Measurements from ENCODE around the gene PPM1K.
A peak's percentile ranks its signal among the peaks of the same experiment; 100 is the strongest.
"Not testable (repeated sequence)": the region's sequence is repeated elsewhere in the genome, so short reads cannot be mapped to it uniquely, and the experiment has no call there.

PPM1K gene
- 14.4 to 195 (median 49.5) reads per million in 18 experiments for total RNA-seq

GRCh38 chr4:88284439-88285234 lies at the start of gene PPM1K:
Gene PPM1K, minus strand, starts transcription at chr4:88284561. Its CDS starts 5,978 bp downstream, at chr4:88278583.
- DNase-seq, result peak; percentile 99 to 100

- DNase-seq, result no peak
These were observed 49.5 kb upstream of the PPM1K start for GRCh38 chr4:88333741-88334405.

DNA sequence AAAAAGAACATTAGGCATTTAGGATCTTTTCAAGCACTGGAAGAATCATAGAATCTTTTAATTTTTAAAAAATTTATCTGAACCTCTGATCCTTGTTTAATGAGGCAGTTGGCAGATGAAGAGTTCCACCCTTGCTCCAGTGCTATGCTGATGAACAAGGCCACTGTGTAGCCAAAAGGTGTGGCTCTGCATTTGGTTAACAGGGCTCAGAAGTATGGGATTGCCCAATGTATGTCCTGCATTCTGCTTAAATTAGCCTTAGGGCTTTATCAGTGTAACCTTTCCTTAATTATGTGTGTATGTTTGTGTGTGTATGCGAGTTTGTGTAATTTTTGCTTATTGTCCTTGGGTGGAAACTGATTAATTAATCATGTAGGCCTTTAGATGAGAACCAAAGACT lies 43.3 kb upstream of the PPM1K start:
- DNase-seq, result no peak

GRCh38 chr4:88320780-88321373 lies 36.5 kb upstream of the PPM1K start:
- DNase-seq, result peak; percentile 85 to 87

DNA sequence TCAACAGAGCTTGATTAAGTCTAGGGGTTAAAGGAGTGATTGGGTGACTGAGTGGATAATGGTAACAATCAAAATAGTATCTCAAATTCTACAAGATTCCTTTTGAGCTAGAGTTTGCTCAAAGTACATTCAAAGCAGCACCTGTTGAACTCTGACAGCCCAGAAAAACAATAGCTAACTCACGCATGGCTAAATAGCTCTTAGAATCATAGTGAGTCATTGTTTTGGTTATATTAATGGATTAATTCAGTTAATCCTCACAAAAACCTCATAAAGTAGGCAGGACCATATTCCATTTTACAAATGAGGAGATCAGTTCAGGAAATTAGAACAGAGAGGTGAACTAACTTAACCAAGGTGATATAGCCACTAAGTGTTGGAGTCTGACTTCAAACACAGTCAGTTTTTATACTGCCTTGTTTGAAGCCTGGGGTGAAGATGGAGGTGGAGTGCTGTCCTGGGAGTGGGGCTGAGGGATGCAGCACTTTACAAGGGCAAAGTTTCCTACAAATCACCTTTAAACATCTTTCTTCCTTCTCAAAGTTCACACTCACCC lies 35.9 kb upstream of the PPM1K start:
- no peak for DNase-seq

GRCh38 chr4:88318751-88319350 lies 34.5 kb upstream of the PPM1K start:
- DNase-seq, result no peak

DNA sequence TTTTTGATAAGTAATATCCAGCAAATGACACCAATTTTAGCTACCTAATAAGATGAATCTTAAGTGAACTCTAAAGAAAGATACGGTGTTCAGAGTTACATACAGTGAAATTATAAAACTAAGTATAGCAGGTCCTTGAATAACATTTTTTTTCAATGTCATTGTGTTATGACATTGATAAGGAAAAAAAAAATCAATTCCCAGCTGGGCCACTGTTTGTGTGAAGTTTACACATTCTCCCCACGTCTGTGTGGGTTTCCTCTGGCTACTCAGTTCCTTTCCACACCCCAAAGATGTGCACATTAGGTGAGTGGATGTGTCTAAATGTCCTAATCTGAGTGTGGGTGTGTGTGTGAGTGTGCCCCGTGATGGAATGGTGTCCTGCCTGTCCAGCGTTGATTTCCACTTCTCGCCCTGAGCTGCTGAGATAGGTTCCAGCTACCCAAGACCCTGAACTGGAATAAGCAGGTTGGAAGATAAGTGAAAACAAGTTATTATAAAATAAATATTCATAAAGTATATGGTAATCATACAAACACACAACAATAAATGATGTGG lies 31.2 kb upstream of the PPM1K start:
- DNase-seq, result no peak

DNA sequence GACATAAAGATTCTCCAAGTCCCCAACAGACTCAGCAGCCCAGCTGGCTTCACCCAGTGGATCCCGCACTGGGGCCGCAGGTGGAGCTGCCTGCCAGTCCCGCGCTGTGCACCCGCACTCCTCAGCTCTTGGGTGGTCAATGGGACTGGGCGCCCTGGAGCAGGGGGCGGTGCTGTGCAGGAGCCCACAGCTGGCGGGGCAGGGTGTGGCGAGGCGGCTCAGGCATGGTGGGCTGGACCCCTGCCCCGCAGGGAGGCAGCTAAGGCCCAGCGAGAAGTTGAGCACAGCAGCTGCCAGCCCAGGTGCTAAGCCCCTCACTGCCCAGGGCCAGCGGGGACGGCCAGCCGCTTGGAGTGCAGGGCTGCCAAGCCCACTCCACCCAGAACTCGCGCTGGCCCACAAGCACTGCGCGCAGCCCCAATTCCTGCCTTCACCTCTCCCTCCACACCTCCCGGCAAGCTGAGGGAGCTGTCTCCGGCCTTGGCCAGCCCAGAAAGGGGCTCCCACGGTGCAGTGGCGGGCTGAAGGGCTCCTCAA lies 28.8 kb upstream of the PPM1K start:
- not testable (repeated sequence) for DNase-seq

GRCh38 chr4:88308587-88308986 lies 24.2 kb upstream of the PPM1K start:
- DNase-seq, result no peak

GRCh38 chr4:88297725-88298454 lies 13.5 kb upstream of the PPM1K start:
- DNase-seq, result no peak

DNA sequence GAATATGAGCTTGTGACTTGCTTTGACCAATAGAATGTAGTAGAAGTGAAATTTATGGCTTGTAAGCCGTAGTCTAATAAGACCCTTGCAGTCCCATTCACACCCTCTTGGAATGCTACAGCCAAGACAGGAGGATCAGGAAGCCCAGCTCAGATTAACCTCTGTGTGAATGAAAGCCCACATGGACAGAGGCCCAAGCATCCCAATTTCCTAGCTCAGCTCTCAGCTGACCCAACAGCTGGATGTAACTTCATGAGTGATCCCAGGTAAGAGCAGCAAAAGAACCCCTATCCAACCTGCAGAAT lies 12.8 kb upstream of the PPM1K start:
- DNase-seq, result no peak

DNA sequence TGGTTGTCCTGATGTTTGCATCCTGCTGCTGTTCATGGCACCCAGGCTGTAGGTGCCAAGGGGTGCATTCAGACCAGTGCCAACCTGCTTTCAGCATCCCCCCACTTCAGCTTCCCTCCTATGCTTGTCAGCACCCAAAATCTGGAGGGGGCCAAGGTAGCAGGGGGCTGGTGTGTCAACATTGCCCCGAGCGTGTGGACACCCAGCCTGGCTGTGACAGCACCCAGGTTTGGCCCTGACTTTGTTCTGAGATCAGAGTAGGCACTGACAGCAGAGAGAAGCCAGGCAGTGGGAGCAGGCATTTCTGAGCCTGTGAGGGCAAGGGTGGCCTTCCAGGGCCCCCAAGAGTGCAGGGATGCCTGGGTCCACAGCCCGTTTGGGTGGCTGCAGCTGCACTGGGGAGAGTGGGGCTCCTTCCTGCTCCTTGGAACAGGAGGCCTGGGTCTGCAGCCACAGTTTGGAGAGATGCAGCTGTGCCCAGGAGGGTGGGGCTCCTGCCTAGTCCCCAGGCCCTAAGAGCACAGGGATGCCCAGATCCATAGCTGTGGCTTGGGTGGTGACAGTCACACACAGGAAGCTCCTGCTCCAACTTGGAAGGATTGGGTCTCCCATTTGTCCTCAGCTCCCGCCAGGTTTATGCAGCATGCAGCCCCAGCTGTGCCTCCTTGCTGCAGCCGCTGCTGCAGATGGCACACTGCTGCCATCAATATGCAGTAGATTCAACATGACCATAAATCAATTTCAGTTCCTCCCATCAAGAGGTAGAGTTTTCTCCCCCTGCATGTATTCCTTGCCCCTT lies 12.3 kb upstream of the PPM1K start:
- DNase-seq, result no peak

GRCh38 chr4:88295656-88296055 lies 11.3 kb upstream of the PPM1K start:
- DNase-seq, result no peak

DNA sequence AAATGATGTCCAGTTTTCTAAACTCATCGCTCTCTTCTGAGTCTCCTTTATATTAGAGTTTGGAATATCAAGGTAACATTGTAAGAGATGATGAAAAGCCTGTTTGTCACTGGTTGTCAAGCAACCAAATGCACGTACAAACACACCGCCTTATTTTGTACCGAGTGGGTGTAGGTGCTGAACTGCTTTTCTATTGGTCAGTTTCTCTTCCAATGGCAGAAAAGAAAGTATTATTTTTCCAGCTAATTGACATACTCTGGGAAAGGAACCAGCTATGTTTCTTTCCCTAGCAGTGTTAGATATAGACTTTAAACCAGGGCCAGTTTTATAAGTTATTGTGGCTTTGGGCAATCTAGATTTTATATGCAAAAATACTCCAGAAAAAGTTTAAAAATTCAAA lies 6.6 kb upstream of the PPM1K start:
- DNase-seq, result no peak

- DNase-seq, result no peak
These were observed 2.5 kb upstream of the PPM1K start for GRCh38 chr4:88286897-88287296.

DNA sequence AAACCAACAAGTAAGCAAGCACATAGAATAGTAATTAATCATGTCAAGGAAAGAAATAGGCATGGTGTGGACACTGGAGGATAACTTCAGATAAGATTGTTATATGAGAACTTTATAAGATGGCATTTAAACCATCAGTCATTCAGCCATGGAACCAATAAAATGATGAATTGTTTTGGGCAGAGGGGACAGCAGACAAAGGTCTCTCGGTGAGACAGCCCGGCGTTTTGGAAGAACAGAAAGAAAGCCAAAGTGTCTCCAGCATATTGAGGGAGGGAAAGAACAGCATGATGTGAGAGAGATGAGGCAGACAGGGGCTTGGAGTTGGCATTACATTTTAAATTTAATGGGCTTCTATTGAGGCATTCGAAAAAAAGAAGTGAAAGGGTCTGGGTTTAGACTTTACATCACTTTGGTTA lies 883 bp upstream of the PPM1K start:
- DNase-seq, result no peak

GRCh38 chr4:88283661-88284438 lies 511 bp downstream of the PPM1K start:
- DNase-seq, result peak; percentile 54 to 70

- no peak for DNase-seq
These were observed 4.0 kb downstream of the PPM1K start for GRCh38 chr4:88280228-88280795.

DNA sequence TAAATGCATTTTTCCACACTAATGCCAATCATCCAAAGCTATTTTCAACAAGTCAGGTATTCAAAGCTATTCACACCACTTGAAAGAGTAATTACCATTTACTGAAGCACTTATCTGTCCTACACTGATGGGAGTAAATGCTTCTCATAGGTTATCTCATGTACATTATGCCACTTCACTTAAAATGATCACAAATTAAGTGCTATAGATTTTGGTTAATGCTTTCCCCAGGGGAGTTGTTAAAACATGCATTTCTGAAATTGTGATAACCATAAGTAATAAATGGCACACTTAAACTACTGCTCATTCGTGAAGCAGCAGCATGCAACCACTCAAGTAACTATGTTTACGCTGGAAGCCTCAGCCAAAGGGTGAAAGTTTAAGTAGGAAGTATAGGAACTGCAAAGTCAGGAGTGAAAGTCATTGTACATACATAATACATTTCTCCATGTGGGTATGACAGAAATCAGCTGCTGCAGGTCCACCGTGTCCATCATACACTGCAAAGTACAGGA lies 6.6 kb downstream of the PPM1K start:
- DNase-seq, result no peak

Measured in inflammatory macrophage (primary cell).